Transverse colon (tissue), 4 donors: ENCODE results near the gene NCOA5. TPM values are rescaled to one million over a fixed set of nuclear protein-coding genes. Genes with fewer than 3 reads are reported as not detected.

Experiments used
- DNase-seq: peaks from one replicate; pipeline ENCODE4 v3.0.0-alpha.2; 2019
- H3K27ac ChIP-seq, 4 donors: fragments of 200-600 bp; sonication (generic); 2 replicates each; pipeline ENCODE4 v1.5.1; 2016 to 2018; ENCODE audit warnings: inconsistent platforms in 4 of 4
- H3K27me3 ChIP-seq: fragments of 200-600 bp; sonication (generic); 2 replicates; pipeline ENCODE4 v1.5.1; 2017; ENCODE audit warnings: inconsistent platforms
- H3K36me3 ChIP-seq, 4 donors: fragments of 200-600 bp; sonication (generic); 2 replicates each; pipeline ENCODE4 v1.5.1; 2017 to 2019; ENCODE audit warnings: inconsistent platforms in 4 of 4
- H3K4me1 ChIP-seq, 4 donors: fragments of 200-600 bp; sonication (generic); 2 replicates each; pipeline ENCODE4 v1.5.1; 2017 to 2020; ENCODE audit warnings: inconsistent platforms in 4 of 4
- H3K4me3 ChIP-seq, 4 donors: fragments of 200-600 bp; sonication (generic); 1 replicate in 1 of 4; 2 replicates in 3 of 4; pipeline versions ENCODE4 v1.5.1 to v1.6.1; 2017 to 2019; ENCODE audit warnings: inconsistent platforms in 4 of 4
- H3K9me3 ChIP-seq, 2 donors: fragments of 200-600 bp; sonication (generic); 2 replicates each; pipeline ENCODE4 v1.5.1; 2017 to 2019; ENCODE audit warnings: inconsistent platforms in 2 of 2
- EP300 ChIP-seq: sonication (generic); formaldehyde crosslinking; IDR thresholded peaks from one replicate; pipeline ENCODE4 v1.6.1; 2017; ENCODE audit warnings: antibody characterized with exemption, low read depth
- POLR2A ChIP-seq: fragments of 450-650 bp; IDR thresholded peaks from one replicate; pipeline ENCODE4 v1.6.1; 2016; ENCODE audit warnings: antibody characterized with exemption, mild to moderate bottlenecking, moderate library complexity
- POLR2AphosphoS5 ChIP-seq, 3 donors: sonication (generic); formaldehyde crosslinking; IDR thresholded peaks; one replicate each; pipeline ENCODE4 v1.6.1; 2016; ENCODE audit warnings: antibody characterized with exemption in 3 of 3
- WGBS, 2 donors: methylation state at CpG; one replicate each; pipeline ENCODE4 v1.1.5; 2018; ENCODE audit warnings: low coverage in 1 of 2; 5-methylcytosine and 5-hydroxymethylcytosine counted together
- in situ Hi-C, 4 donors: fragments of 200-750 bp; cut with MboI; loops; one replicate each; pipeline versions ENCODE4 v1.15.0 to v1.15.1; 2017; ENCODE audit warnings: low sequenced_read_pairs in 3 of 4, low pct_ligation_motif_present in 1 of 4, low pct_unique_long_range_greater_than_20kb in 1 of 4
- intact Hi-C: fragments of 100-400 bp; cut with DNase I; formaldehyde crosslinking; loops from one replicate; pipeline ENCODE4 v1.15.1; 2023; ENCODE audit warnings: low total_unique reads
- total RNA-seq, 4 donors: library from RNA; depleted of rRNA; stranded (reverse); fragments of >200 nt; gene quantifications; one replicate each; pipeline ENCODE4 v1.1.0, GENCODE V29; 2016
- TF ChIP-seq, protein P1 (sequence below), 5 experiments: fragments of 200-600 bp in 3 of 5; fragments of 450-650 bp in 2 of 5; sonication (generic) in 3 of 5; IDR thresholded peaks; 1 replicate in 2 of 5; 2 replicates in 3 of 5; pipeline ENCODE4 v1.5.1; 2016 to 2017; ENCODE audit warnings: antibody characterized with exemption in 5 of 5, inconsistent platforms in 3 of 5, mild to moderate bottlenecking in 2 of 5, moderate library complexity in 1 of 5

Gene NCOA5
- total RNA-seq, 4 donors from 2014 or later: 18.3 to 97.3 (median 27.3) TPM

- H3K4me3 ChIP-seq: no peak overlapping the region
- DNase-seq: no peak
- peaks cover 15% of the 10 kb centered on the region for H3K27me3 ChIP-seq
- 84% methylated on average over 8 of the region's 8 CpGs; no CpG with 5 or more reads in 1 of the 2 donors for WGBS, 2 donors
- in situ Hi-C loops (no loop called here), intact Hi-C loops (no loop called here)
- no peaks in the 10 kb centered on the region for H3K9me3 ChIP-seq
- no peaks in the 10 kb centered on the region for H3K36me3 ChIP-seq
- no peaks in the 10 kb centered on the region for H3K4me1 ChIP-seq
- TF ChIP-seq POLR2A (no peak), EP300 (no peak), POLR2AphosphoS5 (IDR thresholded peaks at IDR 0.05) (no peak)
- TF ChIP-seq, protein P1, sequence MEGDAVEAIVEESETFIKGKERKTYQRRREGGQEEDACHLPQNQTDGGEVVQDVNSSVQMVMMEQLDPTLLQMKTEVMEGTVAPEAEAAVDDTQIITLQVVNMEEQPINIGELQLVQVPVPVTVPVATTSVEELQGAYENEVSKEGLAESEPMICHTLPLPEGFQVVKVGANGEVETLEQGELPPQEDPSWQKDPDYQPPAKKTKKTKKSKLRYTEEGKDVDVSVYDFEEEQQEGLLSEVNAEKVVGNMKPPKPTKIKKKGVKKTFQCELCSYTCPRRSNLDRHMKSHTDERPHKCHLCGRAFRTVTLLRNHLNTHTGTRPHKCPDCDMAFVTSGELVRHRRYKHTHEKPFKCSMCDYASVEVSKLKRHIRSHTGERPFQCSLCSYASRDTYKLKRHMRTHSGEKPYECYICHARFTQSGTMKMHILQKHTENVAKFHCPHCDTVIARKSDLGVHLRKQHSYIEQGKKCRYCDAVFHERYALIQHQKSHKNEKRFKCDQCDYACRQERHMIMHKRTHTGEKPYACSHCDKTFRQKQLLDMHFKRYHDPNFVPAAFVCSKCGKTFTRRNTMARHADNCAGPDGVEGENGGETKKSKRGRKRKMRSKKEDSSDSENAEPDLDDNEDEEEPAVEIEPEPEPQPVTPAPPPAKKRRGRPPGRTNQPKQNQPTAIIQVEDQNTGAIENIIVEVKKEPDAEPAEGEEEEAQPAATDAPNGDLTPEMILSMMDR (IDR thresholded peaks at IDR 0.05): no peak
- no peak overlapping the region for H3K27ac ChIP-seq
These were observed 41.9 kb downstream of the NCOA5 start for GRCh38 chr20:46047821-46048220.

GRCh38 chr20:46046588-46047310 lies 43.0 kb downstream of the NCOA5 start:
- intact Hi-C loops: no loop called here
- 81% methylated on average over 8 of the region's 8 CpGs; no CpG with 5 or more reads in 1 of the 2 donors for WGBS, 2 donors
- no peak for TF ChIP-seq POLR2A

DNA sequence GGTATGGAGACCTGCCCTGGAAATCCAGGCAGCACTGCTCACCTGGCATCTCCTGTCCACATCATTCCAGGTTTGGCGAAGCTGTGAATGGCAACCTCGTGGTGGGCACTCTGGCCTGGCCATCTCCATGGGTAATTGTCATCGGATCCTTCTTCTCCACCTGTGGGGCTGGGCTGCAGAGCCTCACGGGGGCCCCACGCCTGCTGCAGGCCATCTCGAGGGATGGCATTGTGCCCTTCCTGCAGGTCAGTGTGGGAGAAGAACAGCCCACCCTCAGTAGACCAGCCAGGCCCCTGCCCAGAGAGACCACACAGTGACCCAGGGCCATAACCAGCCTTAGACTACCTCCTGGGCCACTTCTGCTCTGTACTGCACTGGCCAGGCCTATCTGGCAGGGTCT lies 44.9 kb downstream of the NCOA5 start:
- Histone ChIP-seq H3K27ac (no peak overlapping the region), H3K27me3 (peaks cover 26% of the 10 kb centered on the region), H3K4me1 (no peaks in the 10 kb centered on the region), H3K4me3 (no peak overlapping the region), H3K9me3 (no peaks in the 10 kb centered on the region), H3K36me3 (no peaks in the 10 kb centered on the region)
- TF ChIP-seq POLR2A (no peak), POLR2AphosphoS5 (IDR thresholded peaks at IDR 0.05) (no peak), EP300 (no peak)
- TF ChIP-seq, protein P1 (IDR thresholded peaks at IDR 0.05): no peak
- intact Hi-C loops: loop anchor here (1.0 kb wide), 1 partner anchor 24 kb away; no protein-coding TSS in a partner anchor
- DNase-seq: no peak
- 62% methylated on average over 3 of the region's 6 CpGs; no CpG with 5 or more reads in 1 of the 2 donors for WGBS, 2 donors
- in situ Hi-C loops: no loop called here

More at GRCh38 chr20:46046588-46047310, 43.0 kb downstream of the NCOA5 start:
- Histone ChIP-seq H3K36me3 (no peaks in the 10 kb centered on the region), H3K9me3 (no peaks in the 10 kb centered on the region), H3K27me3 (peaks cover 22% of the 10 kb centered on the region), H3K4me1 (no peaks in the 10 kb centered on the region), H3K27ac (no peak overlapping the region), H3K4me3 (no peak overlapping the region)
- no peak for DNase-seq
- in situ Hi-C loops: no loop called here

DNA sequence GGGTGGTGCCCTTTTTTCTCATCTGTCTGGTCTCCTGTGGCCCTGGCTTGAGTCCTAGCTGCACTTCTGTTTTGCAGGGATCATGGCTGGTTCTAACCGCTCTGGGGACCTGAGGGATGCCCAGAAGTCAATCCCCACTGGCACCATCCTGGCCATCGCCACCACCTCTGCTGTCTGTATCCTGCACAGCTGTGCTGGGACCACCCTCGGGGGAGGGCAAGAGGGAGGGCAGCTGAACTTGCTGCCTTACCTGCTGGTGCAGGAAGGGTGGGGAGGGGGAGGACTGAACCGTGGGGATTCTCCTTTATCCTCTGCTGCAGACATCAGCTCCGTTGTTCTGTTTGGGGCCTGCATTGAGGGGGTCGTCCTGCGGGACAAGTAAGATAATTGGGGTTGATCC lies 46.2 kb downstream of the NCOA5 start:
- Histone ChIP-seq H3K27ac (no peak overlapping the region), H3K27me3 (peaks cover 26% of the 10 kb centered on the region), H3K4me3 (no peak overlapping the region), H3K9me3 (no peaks in the 10 kb centered on the region), H3K4me1 (no peaks in the 10 kb centered on the region), H3K36me3 (no peaks in the 10 kb centered on the region)
- 47 to 52% methylated on average over 4 to 7 of the region's 7 CpGs for whole genome bisulfite sequencing, 2 donors
- in situ Hi-C loops: no loop called here
- intact Hi-C loops: no loop called here
- DNase-seq: no peak
- no peak for TF ChIP-seq EP300
- TF ChIP-seq, protein P1 (IDR thresholded peaks at IDR 0.05): no peak
